GM19025 (cell line): ENCODE data around the gene CACNA1G.

Source experiments
- ATAC-seq: cut with Tn5 transposase; IDR thresholded peaks from one replicate; pipeline ENCODE4 v1.9.1; 2021; ENCODE audit warnings: mild to moderate bottlenecking, low read depth, moderate library complexity; ENCODE audit not compliant: unreplicated experiment

Gene CACNA1G

DNA sequence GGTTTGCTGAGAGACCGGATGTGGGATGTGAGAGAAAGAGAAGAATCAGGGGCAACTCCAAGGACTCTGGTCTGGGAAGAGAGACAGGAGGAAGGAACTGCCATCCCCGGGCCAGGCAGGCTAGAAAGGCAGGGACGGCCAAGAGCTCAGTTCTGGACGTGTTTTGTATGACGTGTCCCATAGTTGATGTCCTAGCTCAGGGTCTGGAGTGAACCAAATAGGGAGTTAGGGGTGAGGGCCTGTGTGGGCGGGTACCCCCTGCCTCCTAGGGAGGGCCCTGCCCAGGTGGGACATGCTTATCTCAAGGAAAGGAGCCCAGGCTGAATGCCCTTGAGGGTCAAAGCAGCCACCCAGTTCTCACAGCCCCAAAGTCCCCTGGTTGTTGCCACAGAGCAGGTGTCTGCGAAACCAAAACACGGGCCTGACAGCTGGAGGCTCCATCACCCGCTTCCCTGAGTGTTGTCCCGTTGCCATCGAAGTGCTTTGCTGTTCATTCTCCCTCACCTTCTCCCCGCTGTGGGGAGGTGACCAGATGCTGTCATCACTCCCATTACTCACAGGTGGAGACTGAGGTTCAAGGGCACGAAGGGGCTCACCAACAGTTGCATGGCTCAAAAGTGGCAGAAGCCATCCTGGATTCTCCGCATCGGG is 81.7 kb downstream of the CACNA1G start:
- ATAC-seq, result no peak

DNA sequence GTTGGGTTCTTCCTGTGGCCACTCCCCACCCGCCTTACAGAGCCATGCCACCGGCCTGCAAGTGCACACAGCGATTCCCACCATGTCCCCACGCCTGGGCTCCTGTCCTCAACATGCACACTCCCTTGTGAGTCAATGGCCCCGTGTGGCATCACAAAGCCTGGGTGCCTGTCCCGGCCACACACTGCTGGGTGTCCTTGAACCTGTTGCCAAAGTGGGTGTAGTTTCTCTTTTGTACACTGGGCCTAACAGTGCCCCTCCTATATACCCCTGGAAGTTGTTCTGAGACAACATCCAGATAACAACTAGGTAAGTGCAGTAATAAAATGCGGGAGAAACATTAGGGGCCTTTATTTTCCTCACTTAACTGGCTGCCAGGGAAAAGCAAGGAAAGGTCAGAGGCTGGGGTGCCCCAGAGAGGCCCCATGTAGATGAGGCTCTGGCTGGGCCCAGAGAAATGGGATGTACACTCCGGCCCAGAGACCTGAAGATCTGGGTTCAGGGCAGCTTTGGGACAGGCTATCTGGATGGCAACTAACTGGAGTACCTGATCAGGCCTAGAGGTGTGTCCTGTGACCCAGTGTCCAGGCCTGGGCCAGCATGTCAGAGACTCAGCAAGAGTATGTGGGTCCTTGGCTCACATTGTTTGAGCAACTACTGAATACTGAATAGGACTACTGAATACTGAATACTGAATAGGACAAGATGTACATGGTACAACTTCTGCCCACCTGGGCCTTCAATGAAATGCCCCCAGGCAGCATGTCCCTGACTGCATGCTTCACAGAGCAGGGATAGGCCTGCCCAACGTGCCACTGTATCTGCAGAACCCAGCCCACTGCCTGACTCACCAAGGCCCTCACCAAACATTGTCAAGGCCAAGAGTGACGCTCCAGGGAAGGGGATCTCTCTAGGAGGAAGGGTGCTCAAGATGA is 82.5 kb downstream of the CACNA1G start:
- no peak for ATAC-seq

DNA sequence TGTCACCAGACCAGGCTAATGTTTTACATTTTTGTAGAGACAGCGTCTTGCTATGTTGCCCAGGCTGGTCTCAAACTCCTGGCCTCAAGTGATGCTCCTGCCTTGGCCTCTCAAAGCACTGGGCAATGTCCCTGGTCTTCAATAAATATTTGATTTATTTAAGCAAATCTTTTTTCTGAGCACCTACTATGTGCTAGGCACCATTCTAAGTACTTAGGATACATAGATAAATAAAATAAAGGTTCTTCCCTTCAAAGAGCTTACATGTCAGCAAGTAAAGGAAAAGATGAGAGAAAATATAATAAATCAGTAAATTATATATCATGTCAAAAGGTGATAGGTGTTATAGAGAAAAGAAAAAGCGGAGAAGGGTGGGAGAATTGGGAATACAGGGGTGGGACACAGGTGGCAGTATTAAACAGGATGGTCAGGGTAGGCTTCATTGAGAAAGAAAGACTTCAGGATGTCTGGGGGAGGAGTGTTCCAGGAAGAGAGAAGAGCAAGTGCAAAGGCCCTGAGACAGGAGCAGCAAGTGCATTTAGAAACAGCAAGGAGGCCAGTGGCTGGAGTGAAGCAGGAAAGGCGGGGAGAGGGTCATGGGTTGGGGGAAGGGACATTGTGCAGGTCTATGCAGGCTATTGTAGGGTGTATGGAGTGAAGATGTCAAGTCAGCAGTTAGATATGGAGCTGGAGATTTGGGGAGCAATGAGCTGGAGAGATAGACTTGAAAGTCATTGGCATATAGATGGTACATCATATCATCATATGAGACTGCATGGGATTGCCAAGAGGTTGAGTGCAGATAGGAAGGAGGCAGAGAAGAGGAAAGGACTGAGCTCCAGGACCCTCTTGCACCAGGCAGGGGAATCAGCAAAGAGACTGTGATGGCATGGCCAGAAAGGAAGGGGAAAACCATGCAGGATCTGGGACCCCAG is 85.5 kb downstream of the CACNA1G start:
- ATAC-seq, result no peak

DNA sequence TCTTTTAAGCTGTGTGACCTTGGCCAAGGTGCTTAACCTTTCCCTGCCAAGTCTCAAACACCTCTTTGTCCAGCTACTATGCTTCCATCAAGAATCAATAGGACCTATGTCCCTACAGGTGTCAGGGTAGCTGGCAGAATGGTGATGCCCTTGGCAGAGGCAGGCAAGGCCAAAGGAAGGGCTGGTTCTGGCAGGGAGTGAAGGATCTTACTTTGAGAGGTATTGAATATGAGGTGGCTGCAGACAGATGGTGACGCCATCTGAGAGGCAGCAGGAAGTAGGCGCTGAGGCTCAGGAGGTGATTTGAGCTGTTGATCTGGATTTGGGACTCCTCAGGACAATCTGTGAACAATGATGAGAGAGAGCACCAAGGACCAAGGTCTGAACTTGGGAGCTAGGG is 86.7 kb downstream of the CACNA1G start:
- ATAC-seq, result no peak

DNA sequence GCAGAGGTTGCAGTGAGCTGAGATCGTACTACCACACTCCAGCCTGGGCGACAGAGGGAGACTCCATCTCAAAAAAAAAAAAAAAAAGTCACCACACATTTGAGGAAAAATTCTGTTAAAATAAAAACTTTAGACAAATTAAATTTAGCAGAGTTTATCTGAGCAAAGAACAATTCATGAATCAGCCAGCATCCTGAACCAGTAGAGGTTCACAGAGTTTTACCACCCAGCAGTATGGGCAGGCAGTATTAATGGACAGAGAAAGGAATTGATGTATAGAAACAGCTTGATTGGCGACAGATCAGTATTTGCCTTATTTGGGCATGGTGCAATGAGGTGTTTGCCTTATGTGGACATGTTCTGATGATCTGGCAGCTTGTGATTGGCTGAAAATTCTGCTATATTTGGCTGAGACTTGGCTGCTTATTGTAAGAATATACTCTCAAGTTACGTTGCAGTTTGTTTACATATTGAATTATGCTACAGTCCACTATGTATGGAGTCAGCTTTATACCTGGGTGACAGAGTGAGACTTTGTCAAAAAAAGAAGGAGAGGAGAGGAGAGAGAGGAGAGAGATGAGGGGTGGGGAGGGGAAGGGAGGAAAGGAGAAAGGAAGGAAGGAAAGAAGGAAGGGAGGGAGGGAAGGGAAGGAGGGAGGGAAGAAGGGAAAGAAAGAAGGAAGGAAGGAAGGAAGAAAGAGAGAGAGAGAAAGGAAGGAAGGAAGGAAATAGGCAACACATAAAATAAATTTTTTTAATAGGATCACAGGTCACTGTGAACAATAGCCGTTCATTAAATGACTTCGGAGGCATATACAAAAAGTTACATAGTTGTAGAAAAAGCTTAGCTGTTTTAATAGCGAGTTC is 88.8 kb downstream of the CACNA1G start:
- ATAC-seq, result no peak

DNA sequence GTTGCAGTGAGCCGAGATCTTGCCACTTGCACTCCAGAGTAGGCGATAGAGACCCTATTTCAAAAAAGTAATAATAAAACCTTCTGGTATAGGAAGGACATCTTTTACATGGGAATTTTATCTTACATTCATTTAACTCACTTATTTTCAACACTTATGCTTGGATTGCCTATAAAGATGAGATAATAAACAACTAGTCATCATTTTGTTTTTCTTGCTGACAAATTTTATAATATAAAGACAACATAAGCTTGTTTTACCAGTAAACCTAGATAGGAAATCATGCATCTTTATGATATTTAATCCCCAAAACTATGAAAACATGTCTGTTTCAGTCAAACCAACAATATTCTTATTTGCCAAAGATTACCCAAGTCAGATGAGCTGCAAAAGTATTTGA is 91.1 kb downstream of the CACNA1G start:
- ATAC-seq, result no peak

DNA sequence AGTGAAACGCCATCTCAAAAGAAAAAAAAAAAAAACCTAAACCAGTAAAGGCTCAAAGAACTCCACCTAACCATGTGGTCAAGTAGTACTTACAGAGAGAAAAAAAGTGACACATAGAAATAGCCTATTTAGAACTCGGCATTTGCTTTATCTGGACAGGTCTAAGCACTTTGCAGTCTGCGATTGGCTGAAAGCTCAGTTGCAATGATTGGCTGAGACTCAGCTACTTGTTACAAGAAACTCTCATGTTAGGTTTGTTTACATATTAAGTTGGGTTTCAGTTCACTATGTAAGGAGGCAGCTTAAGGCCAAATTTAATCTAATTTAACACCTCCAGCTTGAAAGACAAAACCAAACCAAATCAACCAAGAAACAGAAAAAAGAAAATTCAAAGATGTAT is 93.2 kb downstream of the CACNA1G start:
- ATAC-seq, result no peak

DNA sequence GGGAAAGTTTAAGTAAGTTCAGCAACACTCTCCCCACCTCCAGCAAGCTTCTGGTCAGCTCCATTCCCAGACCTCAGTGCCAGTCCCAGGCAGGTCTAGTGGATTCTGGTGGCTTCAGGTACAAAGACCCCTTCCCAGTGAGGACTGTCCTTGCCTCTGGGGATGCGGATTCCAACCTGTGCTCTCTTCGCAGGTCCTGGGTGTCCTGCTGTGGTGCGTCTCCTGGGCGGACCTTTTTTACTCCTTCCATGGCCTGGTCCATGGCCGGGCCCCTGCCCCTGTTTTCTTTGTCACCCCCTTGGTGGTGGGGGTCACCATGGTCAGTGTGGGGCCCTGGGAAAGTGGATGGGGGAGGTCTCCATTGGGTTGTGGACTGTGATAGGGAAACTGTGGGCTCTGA is 96.0 kb downstream of the CACNA1G start:
- no peak for ATAC-seq

DNA sequence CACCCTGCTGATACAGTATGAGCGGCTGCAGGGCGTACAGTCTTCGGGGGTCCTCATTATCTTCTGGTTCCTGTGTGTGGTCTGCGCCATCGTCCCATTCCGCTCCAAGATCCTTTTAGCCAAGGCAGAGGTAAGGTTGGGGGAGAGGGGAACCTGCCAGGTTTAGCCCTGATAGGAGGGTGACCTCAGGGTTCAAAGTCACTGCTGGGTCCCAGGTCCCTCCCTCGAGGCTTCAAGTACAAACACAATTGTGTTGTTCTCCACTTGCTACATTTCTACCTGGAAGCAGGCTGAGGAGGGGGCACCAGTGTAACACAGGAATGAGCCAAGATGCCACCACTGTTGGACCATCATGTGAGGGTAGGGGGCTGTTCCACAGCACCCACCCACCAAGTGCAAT is 96.5 kb downstream of the CACNA1G start:
- ATAC-seq, result no peak

DNA sequence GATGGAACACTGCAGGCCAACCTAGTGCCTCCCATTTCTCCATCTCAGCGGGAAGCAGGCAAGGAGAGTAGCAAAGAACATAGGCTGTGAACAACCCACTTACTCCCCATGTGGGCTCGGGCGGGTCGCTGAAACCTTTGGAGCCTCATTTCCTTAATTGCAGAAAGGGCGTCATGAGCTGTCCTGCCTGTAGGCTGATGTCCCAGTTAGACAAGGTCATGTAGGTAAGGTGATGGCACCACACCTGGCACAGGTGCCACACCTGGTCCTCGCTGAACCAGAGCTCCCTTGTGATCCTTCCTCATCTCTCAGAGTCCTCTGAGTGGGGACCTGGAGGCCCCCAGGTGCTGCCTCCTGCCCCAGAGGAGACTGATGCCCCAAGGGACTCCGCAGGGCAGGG is 97.1 kb downstream of the CACNA1G start:
- no peak for ATAC-seq

DNA sequence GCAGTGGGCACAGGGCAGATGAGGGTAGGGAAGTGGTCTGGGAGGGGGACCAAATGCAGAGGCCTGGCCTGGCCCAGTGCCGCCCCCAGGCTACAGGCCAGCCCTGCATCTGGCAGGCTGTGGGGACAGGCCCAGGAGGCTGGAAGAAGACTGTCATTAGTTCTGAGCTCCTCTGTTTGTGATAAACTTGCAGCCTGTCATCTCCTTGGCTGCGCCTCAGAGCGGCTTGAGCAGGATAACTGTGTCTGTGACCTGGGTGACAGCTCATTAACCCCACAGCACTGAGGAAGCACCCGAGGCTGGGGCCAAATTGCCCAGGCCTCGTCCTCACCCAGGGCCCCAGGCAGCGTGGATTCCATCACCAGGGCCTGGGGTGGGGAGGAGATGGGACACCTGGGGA is 98.1 kb downstream of the CACNA1G start:
- ATAC-seq, result no peak

DNA sequence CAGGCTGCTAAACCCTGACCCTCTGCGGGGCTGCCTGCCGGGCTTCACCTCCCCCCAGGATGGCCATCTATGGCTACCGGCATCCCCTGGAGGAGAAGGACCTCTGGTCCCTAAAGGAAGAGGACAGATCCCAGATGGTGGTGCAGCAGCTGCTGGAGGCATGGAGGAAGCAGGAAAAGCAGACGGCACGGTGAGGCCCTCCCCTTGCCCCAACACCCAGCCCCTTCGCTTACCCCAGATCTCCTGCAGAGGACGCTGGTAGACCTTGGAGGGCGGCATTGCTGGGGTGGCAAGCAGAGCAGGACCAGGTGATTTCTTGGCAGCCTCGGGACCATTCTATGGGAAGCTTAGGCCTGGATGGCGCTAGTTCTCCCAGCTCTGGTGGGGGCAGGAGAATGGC is 98.7 kb downstream of the CACNA1G start:
- ATAC-seq, result no peak

DNA sequence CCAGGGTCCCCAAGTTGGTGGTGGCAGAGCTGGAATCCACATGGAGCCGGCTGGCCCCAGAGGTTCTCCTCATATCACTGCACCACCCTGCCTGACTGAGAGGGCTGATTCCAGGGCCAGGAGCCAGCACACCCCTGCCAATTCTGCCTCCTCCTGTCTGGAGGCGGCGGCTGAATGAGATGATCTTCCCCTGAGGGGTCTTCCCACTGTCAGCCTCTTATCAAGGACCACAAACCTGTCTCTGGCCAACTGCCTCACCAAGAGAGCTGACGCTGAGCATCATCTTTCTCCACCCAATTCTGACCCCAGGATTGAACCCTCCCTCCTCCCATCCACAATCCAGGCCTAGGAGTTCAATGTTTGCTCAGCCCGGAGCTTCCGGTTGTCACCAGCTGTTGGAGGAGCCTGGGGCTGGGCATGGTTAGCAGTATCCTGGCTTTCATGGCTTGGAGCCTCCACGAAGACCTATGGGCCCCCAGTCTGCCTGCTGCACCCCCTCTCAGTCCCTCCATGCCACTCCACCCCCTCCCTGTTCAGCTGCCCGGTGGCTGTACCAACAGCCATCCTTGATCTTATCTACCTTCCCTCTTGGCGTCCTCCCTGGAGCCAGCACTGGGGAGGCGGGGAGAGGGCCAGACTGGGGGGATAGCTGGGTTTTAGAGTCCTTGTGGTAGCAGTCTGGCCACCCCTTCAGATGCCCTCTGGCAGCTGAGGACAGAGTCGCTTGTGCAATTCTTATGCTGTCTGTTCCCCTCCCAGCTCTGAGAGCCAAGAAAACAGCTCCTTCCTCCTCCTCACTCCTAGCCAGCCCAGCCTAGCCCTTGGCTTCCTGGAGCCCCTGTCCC is 99.7 kb downstream of the CACNA1G start:
- ATAC-seq, result no peak

DNA sequence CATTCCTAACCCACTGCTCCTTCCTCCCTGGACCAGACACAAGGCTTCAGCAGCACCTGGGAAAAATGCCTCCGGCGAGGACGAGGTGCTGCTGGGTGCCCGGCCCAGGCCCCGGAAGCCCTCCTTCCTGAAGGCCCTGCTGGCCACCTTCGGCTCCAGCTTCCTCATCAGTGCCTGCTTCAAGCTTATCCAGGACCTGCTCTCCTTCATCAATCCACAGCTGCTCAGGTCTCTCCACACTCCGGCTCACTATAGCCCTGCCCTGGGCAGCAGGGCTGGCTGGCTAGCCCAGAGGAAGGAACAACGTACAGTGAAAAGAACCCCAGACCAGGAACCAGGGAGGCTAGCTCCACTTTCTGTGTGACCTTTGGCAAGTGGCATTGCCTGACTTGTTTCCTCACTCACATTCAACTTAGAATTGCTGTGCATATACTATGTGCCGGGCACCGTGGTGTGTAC is 100.4 kb downstream of the CACNA1G start:
- ATAC-seq, result no peak

DNA sequence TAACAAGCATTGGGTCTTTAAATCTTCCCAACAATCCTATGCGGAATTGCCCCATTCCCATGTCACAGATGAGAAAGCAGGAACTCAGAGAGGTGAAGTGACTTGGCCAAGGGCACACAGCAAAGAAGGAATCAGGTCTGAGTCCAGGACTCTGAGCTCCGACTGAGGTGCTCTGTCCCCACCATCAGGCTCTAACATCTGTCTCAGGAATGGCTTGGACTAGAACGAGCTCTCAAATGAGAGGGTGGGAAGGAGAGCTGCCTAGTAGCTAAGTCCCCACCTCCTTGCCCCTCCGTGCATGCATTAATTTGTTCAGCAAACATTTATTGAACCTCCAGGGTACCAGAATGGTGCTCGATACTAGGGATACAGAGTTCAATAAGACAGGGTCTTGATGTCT is 100.8 kb downstream of the CACNA1G start:
- ATAC-seq, result no peak

DNA sequence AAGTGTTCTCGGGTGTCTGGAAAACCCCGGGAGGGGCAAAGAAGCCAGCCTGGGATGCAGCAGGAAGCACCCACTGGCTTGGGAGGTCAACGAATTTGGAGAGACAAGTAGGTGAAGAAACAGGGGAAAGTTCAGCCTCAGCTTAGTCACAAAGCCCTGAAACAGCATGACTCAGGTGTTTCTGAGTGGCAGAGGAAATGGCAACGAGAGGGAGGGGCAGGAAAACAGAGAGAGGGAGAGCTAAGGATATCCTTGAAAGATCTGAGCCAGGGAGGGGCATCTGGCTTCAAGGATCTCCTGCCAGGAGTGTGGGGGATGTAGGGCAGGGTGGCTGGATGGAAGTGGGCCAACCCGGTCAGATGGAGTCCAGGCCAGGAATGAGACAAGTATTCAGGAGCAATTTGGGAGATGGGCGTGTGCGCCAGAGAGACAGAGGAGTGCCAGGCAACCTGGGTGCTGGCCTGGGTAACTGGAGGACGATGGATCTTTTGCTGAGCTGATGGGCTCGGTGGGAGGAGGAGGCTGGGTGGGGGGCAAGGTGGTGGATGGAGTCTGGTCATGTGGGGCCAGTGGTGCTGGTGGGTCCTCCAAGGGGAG is 101.4 kb downstream of the CACNA1G start:
- no peak for ATAC-seq

DNA sequence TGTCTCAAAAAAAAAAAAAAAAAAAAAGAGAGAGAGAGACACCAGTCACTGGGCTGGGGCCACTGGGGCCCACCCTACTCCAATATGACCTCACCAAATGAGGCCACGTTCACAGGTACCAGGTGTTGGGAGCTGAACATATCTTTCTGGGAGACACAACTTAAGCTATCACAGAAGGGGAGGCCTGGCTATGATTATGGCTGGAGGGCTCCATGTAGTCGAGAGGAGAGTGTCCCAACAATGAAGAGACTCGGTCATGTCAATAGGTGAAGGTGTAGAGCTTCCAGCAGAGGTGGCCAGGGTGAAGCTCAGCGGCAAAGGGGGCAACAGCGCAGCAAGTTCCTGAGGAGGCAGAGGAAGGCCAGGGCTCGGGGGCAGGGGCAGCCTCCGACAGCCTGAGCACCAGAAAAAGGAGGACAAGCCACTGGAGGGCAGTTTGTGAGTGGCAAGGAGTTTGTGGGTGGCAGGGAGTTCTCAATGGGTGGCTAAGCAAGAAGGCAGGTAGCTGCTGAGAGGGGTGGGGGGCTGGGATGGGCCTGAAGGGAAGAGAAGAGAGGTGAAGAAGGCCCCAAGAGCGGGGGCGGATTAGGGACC is 102.2 kb downstream of the CACNA1G start:
- ATAC-seq, result no peak

DNA sequence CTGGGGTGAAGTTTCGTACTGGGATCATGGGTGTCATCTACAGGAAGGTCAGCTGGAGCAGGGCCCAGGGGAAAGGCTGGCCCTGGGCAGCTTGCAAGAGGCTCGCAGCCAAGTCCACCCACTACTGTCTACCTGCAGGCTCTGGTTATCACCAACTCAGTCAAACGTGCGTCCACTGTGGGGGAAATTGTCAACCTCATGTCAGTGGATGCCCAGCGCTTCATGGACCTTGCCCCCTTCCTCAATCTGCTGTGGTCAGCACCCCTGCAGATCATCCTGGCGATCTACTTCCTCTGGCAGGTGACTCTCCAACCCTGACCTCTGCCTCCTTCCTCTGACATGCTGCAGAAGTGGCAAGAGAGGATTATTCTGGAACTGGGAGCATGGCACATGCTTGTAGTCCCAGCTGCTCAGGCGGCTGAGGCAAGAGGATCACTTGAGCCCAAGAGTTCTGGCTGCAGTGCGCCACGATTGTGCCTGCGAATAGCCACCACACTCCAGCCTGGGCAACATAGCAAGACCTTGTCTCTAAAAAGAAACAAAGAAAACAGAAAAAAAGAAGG is 103.4 kb downstream of the CACNA1G start:
- ATAC-seq, result no peak
